CD4-positive, alpha-beta T cell treated with Interleukin-1 beta for 1 hour (primary cell): ENCODE measurements around the gene EMC8.
"Not testable (repeated sequence)": the region's sequence is repeated elsewhere in the genome, so short reads cannot be mapped to it uniquely, and the experiment has no call there.

Experiments
- DNase-seq, 2 donors: peaks; one replicate each; pipeline ENCODE4 v3.0.0-alpha.2; 2020 to 2022

The EMC8 gene

GRCh38 chr16:85834741-85835140, 35.4 kb upstream of the EMC8 start:
- DNase-seq = no peak

DNA sequence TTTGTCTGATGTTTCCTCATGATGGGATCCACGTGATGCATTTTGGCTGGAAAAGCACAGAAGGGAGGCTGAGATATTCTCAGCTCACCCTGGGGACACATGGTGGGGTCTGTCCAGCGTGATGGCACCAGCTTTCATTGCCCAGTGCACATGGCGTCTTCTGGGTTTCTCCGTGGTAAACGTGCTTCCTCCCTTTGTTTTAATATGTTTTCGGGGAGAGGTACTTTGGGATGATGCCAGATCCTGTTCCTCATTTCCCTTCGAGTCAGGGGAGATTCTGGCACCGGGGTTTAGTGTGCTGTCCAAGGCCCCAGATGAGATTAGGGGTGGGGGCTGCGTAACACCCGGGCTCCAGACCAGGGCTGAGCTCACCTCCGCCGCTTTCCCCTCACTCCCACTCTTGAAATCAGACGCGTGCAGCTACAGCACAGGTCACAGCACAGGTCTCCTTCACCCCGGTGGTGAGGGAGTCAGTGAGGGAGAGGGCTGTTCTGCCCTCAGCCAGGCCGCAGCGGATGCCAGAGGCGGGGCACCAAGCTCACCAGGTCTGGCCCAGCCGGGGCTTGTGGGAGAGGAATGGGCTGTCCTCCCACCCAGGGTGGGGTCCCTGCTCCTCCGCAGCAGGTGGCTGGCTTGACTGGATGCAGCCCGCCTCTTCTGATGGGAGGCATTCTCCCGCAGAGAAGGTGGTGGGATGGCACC, 34.0 kb upstream of the EMC8 start:
- no peak for DNase-seq

- peak in 1 of 2 donors; percentile 66 for DNase-seq
These were observed 33.4 kb upstream of the EMC8 start for GRCh38 chr16:85832570-85833218.

- DNase-seq = no peak
These were observed 31.5 kb upstream of the EMC8 start for GRCh38 chr16:85830821-85831220.

- DNase-seq = peak in 1 of 2 donors; percentile 38
These were observed 30.6 kb upstream of the EMC8 start for GRCh38 chr16:85829751-85830445.

DNA sequence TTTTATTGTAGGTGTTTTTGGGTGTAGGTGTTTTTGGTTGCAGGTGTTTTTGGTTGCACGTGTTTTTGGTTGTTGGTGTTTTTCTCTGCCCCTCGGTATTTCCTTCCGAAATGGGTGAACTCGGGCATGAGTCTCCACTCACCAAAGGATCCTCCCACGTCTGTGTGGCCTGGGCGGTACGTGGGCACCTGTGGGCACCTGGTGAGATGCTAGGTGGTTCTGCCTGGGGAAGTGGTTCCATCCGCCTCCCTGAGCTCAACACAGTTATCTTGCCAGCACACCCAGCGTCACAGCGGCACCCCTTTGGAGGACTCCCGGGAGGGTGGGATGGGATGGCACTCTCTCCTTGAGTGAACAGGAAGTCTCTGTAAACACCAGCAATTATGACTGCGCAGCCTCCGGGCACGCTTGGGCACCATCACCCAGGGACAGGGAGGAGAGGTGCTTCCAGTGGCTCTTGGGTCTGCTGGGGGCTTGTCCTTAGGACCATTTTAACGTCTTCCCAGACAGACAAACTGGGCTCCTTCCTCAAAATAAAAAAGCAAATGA, 29.9 kb upstream of the EMC8 start:
- DNase-seq = peak in 1 of 2 donors; percentile 8

GRCh38 chr16:85828166-85828565, 28.8 kb upstream of the EMC8 start:
- DNase-seq = no peak

- no peak for DNase-seq
These were observed 27.4 kb upstream of the EMC8 start for GRCh38 chr16:85826686-85827247.

GRCh38 chr16:85825326-85825725, 26.0 kb upstream of the EMC8 start:
- no peak for DNase-seq

GRCh38 chr16:85824161-85825135, 25.1 kb upstream of the EMC8 start:
- DNase-seq = peak in 1 of 2 donors; percentile 59

- DNase-seq = no peak
These were observed 24.1 kb upstream of the EMC8 start for GRCh38 chr16:85823328-85823920.

DNA sequence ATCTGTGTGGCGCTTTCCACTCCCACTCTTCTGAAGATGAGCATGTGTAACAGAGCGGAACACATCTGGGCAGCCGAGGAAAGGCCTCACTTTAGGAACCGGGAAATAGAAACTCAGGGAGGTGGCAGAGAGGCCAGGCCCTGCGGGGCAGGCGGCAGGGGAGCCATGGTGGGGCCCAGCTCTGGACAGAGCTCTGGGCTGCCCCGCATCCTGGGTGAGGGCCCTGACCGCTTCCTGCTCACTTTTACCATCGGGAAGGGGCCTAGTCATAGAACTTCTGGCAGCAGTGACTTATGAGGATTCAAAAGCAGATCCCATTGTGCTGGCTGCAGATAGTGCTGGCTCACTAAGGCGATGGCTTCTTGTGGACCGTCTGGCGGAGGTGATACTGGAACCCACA, 22.8 kb upstream of the EMC8 start:
- no peak for DNase-seq

DNA sequence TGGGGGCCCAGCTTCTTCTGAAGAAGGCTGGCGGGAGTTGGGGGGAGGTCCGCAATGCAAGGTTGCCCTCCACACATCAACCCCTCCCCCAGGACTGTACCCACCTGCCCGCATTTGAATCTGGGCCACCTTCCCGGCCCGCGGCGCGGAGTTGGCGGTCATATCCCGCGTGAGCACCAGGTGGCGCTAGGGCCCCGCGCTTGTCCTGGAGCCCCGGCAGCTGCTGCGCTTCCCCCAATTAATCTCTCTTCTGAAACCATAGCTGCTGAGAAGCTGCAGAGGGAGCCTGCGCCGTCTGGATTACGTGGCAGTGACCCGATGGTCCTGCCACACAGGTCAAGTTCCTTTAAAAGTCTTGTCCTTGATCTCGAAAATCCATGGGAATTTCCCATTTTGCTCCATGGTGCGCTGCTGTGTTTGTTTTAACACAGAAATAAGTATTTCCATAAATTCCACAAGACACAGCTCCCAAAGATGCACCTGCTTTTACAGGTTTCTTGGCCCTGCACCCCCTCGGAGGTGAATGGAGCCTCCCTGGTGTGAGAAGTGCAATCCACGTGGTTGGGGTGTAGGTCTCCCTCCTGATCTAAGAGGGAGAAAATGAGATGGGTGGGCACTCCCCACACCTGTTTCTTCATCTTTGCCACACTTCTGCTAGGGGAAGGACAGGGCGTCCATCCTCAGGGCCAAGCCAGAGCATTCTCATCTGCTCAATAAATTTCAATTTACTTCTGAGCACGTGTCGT, 22.2 kb upstream of the EMC8 start:
- DNase-seq = peak; percentile 77 to 81

GRCh38 chr16:85820604-85821372, 21.4 kb upstream of the EMC8 start:
- DNase-seq = no peak

GRCh38 chr16:85819771-85820170, 20.4 kb upstream of the EMC8 start:
- no peak for DNase-seq

DNA sequence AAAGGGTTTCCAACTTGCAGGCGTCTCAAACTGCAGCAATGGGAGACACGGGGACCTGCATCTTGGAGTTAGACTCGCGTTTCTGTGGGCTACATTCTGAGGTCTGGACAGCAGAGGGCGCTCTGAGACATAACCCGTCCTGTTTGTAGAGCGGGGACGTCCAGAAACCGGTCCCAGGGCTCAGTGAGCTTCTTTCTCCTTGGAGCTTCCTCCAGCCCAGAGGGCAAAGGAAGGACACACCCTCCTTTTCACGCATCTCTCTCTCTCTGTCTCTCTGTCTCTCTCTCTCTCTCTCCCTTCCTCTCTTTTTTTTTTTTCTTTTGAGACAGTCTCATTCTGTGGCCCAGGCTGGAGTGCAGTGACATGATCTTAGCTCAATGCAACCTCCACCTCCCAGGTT, 19.9 kb upstream of the EMC8 start:
- DNase-seq = peak; percentile 81 to 83

DNA sequence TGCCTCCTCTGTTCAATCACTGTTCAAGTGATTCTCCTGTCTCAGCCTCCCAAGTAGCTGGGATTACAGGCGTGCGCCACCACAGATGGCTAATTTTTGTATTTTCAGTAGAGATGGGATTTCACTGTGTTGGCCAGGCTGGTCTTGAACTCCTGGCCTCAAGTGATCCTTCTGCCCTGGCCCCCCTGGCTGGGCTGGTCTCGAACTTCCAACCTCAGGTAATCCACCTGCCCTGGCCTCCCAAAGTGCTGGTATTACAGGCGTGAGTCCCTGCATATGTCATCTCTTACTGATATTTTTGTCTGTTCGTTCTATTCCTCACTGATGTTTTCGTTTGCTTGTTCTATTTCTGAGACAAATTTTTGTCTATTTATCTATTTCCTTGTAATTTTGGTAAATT, 17.9 kb upstream of the EMC8 start:
- not testable (repeated sequence) for DNase-seq

DNA sequence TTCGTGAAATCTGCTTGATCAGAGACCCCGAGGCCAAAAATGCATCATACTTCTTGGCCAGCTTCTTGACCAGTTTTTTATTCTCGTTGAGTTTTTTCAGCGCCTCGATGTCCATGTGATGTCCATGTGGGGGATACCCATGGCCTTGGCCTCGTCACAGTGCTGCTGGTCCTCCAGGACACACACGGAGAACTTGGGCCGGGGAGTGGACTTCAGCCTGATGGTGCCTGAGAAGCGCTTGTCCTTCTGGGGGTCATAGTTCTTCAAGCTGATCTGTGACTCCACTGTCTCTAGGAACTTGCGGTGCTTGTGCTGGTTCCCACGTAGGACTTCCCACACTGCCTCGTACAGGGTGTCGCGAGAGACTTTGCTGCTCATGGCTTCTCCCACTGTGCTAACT, 16.8 kb upstream of the EMC8 start:
- DNase-seq = no peak

- no peak for DNase-seq
These were observed 13.7 kb upstream of the EMC8 start for GRCh38 chr16:85812811-85813700.
